ENCODE data around the gene NBPF20.
"Not testable (repeated sequence)": the region's sequence is repeated elsewhere in the genome, so short reads cannot be mapped to it uniquely, and the experiment has no call there.

DNA sequence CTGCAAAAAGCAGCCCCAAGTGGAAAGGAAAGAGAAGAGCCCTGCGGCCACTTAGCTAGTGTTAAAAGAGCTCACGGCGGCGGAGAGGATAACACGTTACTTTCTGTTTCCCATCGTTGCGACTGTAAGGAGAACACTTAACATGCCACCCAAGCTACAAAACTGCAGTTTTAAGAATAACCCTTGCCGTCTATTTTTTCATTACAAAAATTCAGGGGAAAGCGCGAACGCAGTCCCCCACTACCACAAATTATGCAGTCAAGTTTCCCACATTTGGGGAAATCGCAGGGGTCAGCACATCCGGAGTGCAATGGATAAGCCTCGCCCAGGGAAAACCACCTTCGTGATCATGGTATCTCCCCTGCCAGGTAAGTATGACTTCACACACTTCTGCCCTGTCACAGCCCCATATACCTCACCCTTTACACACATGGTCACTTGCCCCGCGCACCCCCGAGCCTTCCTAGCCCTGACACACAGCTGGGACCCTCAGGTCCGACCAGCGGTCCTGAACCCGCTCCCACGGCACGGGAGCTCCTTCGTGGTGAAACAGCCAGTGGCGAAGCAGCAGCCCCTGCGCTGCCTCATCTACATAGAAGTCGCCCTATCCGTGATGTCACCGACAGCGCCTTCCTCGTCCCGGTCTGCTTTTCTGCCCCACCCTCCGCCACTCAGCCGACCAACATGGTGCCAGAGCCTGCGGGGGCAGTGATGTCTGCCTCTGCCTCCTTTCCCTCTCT lies 40.2 kb upstream of the NBPF20 start:
- not testable (repeated sequence) for TF ChIP-seq REST (IDR thresholded peaks at IDR 0.05; ENCODE audit: borderline replicate concordance)
- TF ChIP-seq, protein P1, sequence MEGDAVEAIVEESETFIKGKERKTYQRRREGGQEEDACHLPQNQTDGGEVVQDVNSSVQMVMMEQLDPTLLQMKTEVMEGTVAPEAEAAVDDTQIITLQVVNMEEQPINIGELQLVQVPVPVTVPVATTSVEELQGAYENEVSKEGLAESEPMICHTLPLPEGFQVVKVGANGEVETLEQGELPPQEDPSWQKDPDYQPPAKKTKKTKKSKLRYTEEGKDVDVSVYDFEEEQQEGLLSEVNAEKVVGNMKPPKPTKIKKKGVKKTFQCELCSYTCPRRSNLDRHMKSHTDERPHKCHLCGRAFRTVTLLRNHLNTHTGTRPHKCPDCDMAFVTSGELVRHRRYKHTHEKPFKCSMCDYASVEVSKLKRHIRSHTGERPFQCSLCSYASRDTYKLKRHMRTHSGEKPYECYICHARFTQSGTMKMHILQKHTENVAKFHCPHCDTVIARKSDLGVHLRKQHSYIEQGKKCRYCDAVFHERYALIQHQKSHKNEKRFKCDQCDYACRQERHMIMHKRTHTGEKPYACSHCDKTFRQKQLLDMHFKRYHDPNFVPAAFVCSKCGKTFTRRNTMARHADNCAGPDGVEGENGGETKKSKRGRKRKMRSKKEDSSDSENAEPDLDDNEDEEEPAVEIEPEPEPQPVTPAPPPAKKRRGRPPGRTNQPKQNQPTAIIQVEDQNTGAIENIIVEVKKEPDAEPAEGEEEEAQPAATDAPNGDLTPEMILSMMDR (IDR thresholded peaks at IDR 0.05; ENCODE audit: poor library complexity, severe bottlenecking): not testable (repeated sequence)

Data from neural cell (in vitro differentiated cells).